ENCODE results near the gene NEMP1.

Gene NEMP1

GRCh38 chr12:57047981-57048380 is 30.6 kb downstream of the NEMP1 start:
- Histone ChIP-seq H3K27me3 (ENCODE audit: control insufficient read depth, insufficient read depth, low read length) (no peaks in the 10 kb centered on the region), H3K27ac (ENCODE audit: low read depth, low read length) (no peak overlapping the region), H3K36me3 (ENCODE audit: control insufficient read depth, insufficient read depth, low read length) (no peaks in the 10 kb centered on the region), H3K4me1 (ENCODE audit: control insufficient read depth, insufficient read depth, low read length) (no peaks in the 10 kb centered on the region), H3K9me3 (ENCODE audit: control insufficient read depth, insufficient read depth, low read length) (no peaks in the 10 kb centered on the region), H3K9ac (ENCODE audit: low read depth, low read length) (no peak overlapping the region), H3K4me3 (ENCODE audit: low read depth, low read length) (no peak overlapping the region)

- no peaks in the 10 kb centered on the region for H3K9me3 ChIP-seq (ENCODE audit: control insufficient read depth, insufficient read depth, low read length)
- no peak overlapping the region for H3K4me3 ChIP-seq (ENCODE audit: low read depth, low read length)
- no peak overlapping the region for H3K9ac ChIP-seq (ENCODE audit: low read depth, low read length)
- no peak overlapping the region for H3K27ac ChIP-seq (ENCODE audit: low read depth, low read length)
- no peaks in the 10 kb centered on the region for H3K4me1 ChIP-seq (ENCODE audit: control insufficient read depth, insufficient read depth, low read length)
- H3K27me3 ChIP-seq (ENCODE audit: control insufficient read depth, insufficient read depth, low read length) = no peaks in the 10 kb centered on the region
- H3K36me3 ChIP-seq (ENCODE audit: control insufficient read depth, insufficient read depth, low read length) = no peaks in the 10 kb centered on the region
Measured at GRCh38 chr12:57046947-57047890, 31.4 kb downstream of the NEMP1 start.

GRCh38 chr12:57046086-57046791 is 32.4 kb downstream of the NEMP1 start:
- Histone ChIP-seq H3K4me1 (ENCODE audit: control insufficient read depth, insufficient read depth, low read length) (no peaks in the 10 kb centered on the region), H3K9me3 (ENCODE audit: control insufficient read depth, insufficient read depth, low read length) (no peaks in the 10 kb centered on the region), H3K27me3 (ENCODE audit: control insufficient read depth, insufficient read depth, low read length) (no peaks in the 10 kb centered on the region), H3K36me3 (ENCODE audit: control insufficient read depth, insufficient read depth, low read length) (no peaks in the 10 kb centered on the region), H3K27ac (ENCODE audit: low read depth, low read length) (no peak overlapping the region), H3K9ac (ENCODE audit: low read depth, low read length) (no peak overlapping the region), H3K4me3 (ENCODE audit: low read depth, low read length) (no peak overlapping the region)

GRCh38 chr12:57044889-57045288 is 33.7 kb downstream of the NEMP1 start:
- Histone ChIP-seq H3K27me3 (ENCODE audit: control insufficient read depth, insufficient read depth, low read length) (no peaks in the 10 kb centered on the region), H3K27ac (ENCODE audit: low read depth, low read length) (no peak overlapping the region)

GRCh38 chr12:57044468-57044867 is 34.1 kb downstream of the NEMP1 start:
- Histone ChIP-seq H3K9ac (ENCODE audit: low read depth, low read length) (no peak overlapping the region), H3K27me3 (ENCODE audit: control insufficient read depth, insufficient read depth, low read length) (no peaks in the 10 kb centered on the region)

More at GRCh38 chr12:57044889-57045288, 33.7 kb downstream of the NEMP1 start:
- Histone ChIP-seq H3K9ac (ENCODE audit: low read depth, low read length) (no peak overlapping the region), H3K4me1 (ENCODE audit: control insufficient read depth, insufficient read depth, low read length) (no peaks in the 10 kb centered on the region), H3K4me3 (ENCODE audit: low read depth, low read length) (no peak overlapping the region), H3K9me3 (ENCODE audit: control insufficient read depth, insufficient read depth, low read length) (no peaks in the 10 kb centered on the region), H3K36me3 (ENCODE audit: control insufficient read depth, insufficient read depth, low read length) (no peaks in the 10 kb centered on the region)

GRCh38 chr12:57042695-57043094 is 35.9 kb downstream of the NEMP1 start:
- no peaks in the 10 kb centered on the region for H3K9me3 ChIP-seq (ENCODE audit: control insufficient read depth, insufficient read depth, low read length)
- no peak overlapping the region for H3K9ac ChIP-seq (ENCODE audit: low read depth, low read length)
- H3K27me3 ChIP-seq (ENCODE audit: control insufficient read depth, insufficient read depth, low read length) = no peaks in the 10 kb centered on the region

More at GRCh38 chr12:57044468-57044867, 34.1 kb downstream of the NEMP1 start:
- no peaks in the 10 kb centered on the region for H3K9me3 ChIP-seq (ENCODE audit: control insufficient read depth, insufficient read depth, low read length)
- H3K4me3 ChIP-seq (ENCODE audit: low read depth, low read length) = no peak overlapping the region
- no peaks in the 10 kb centered on the region for H3K4me1 ChIP-seq (ENCODE audit: control insufficient read depth, insufficient read depth, low read length)
- no peaks in the 10 kb centered on the region for H3K36me3 ChIP-seq (ENCODE audit: control insufficient read depth, insufficient read depth, low read length)
- no peak overlapping the region for H3K27ac ChIP-seq (ENCODE audit: low read depth, low read length)

GRCh38 chr12:57040750-57041149 is 37.8 kb downstream of the NEMP1 start:
- H3K27ac ChIP-seq (ENCODE audit: low read depth, low read length) = no peak overlapping the region
- no peak overlapping the region for H3K9ac ChIP-seq (ENCODE audit: low read depth, low read length)
- no peaks in the 10 kb centered on the region for H3K9me3 ChIP-seq (ENCODE audit: control insufficient read depth, insufficient read depth, low read length)
- H3K4me1 ChIP-seq (ENCODE audit: control insufficient read depth, insufficient read depth, low read length) = no peaks in the 10 kb centered on the region
- H3K27me3 ChIP-seq (ENCODE audit: control insufficient read depth, insufficient read depth, low read length) = no peaks in the 10 kb centered on the region
- H3K4me3 ChIP-seq (ENCODE audit: low read depth, low read length) = no peak overlapping the region
- no peaks in the 10 kb centered on the region for H3K36me3 ChIP-seq (ENCODE audit: control insufficient read depth, insufficient read depth, low read length)

More at GRCh38 chr12:57042695-57043094, 35.9 kb downstream of the NEMP1 start:
- Histone ChIP-seq H3K4me1 (ENCODE audit: control insufficient read depth, insufficient read depth, low read length) (no peaks in the 10 kb centered on the region), H3K36me3 (ENCODE audit: control insufficient read depth, insufficient read depth, low read length) (no peaks in the 10 kb centered on the region), H3K27ac (ENCODE audit: low read depth, low read length) (no peak overlapping the region), H3K4me3 (ENCODE audit: low read depth, low read length) (no peak overlapping the region)

GRCh38 chr12:57040211-57040610 is 38.4 kb downstream of the NEMP1 start:
- Histone ChIP-seq H3K27me3 (ENCODE audit: control insufficient read depth, insufficient read depth, low read length) (no peaks in the 10 kb centered on the region), H3K4me1 (ENCODE audit: control insufficient read depth, insufficient read depth, low read length) (no peaks in the 10 kb centered on the region)

GRCh38 chr12:57039016-57039798 is 39.4 kb downstream of the NEMP1 start:
- H3K36me3 ChIP-seq (ENCODE audit: control insufficient read depth, insufficient read depth, low read length) = no peaks in the 10 kb centered on the region
- no peak overlapping the region for H3K9ac ChIP-seq (ENCODE audit: low read depth, low read length)
- no peak overlapping the region for H3K4me3 ChIP-seq (ENCODE audit: low read depth, low read length)
- no peaks in the 10 kb centered on the region for H3K27me3 ChIP-seq (ENCODE audit: control insufficient read depth, insufficient read depth, low read length)
- no peaks in the 10 kb centered on the region for H3K4me1 ChIP-seq (ENCODE audit: control insufficient read depth, insufficient read depth, low read length)
- H3K9me3 ChIP-seq (ENCODE audit: control insufficient read depth, insufficient read depth, low read length) = no peaks in the 10 kb centered on the region
- no peak overlapping the region for H3K27ac ChIP-seq (ENCODE audit: low read depth, low read length)

More at GRCh38 chr12:57040211-57040610, 38.4 kb downstream of the NEMP1 start:
- Histone ChIP-seq H3K9me3 (ENCODE audit: control insufficient read depth, insufficient read depth, low read length) (no peaks in the 10 kb centered on the region), H3K9ac (ENCODE audit: low read depth, low read length) (no peak overlapping the region), H3K36me3 (ENCODE audit: control insufficient read depth, insufficient read depth, low read length) (no peaks in the 10 kb centered on the region), H3K27ac (ENCODE audit: low read depth, low read length) (no peak overlapping the region), H3K4me3 (ENCODE audit: low read depth, low read length) (no peak overlapping the region)

- no peak overlapping the region for H3K4me3 ChIP-seq (ENCODE audit: low read depth, low read length)
- no peaks in the 10 kb centered on the region for H3K27me3 ChIP-seq (ENCODE audit: control insufficient read depth, insufficient read depth, low read length)
- H3K4me1 ChIP-seq (ENCODE audit: control insufficient read depth, insufficient read depth, low read length) = no peaks in the 10 kb centered on the region
- no peak overlapping the region for H3K9ac ChIP-seq (ENCODE audit: low read depth, low read length)
- H3K27ac ChIP-seq (ENCODE audit: low read depth, low read length) = no peak overlapping the region
- no peaks in the 10 kb centered on the region for H3K36me3 ChIP-seq (ENCODE audit: control insufficient read depth, insufficient read depth, low read length)
- no peaks in the 10 kb centered on the region for H3K9me3 ChIP-seq (ENCODE audit: control insufficient read depth, insufficient read depth, low read length)
Measured at GRCh38 chr12:57037264-57037663, 41.3 kb downstream of the NEMP1 start.
